ENCODE results near the gene NAPSA. TPM values are rescaled to one million over a fixed set of nuclear protein-coding genes. Genes with fewer than 3 reads are reported as not detected.

NAPSA gene
- total and polyA plus RNA-seq, 10 of the 15 experiments (the other 5 are each of a cell fraction or from before 2014, with no cell fraction given), result 6.7 to 45.4 (median 17.1) TPM

GRCh38 chr19:50331994-50332243 is 33.5 kb downstream of the NAPSA start:
- ChIA-PET POLR2A (interaction anchor here (3.1 kb wide), 1 partner anchor 11 kb away, joined by 30 read pairs; no protein-coding TSS in a partner anchor), RAD21 (ENCODE audit: unreplicated experiment) (interaction anchor here (2.6 kb wide), 1 partner anchor 11 kb away, joined by 20 read pairs; no protein-coding TSS in a partner anchor), CTCF (interaction anchor here (1.0 to 2.9 kb wide), 2 partner anchors 10 to 184 kb away, joined by 3 to 11 read pairs; no protein-coding TSS in a partner anchor), SMC1A (ENCODE audit: uncharacterized antibody, unreplicated experiment) (interaction anchor here (2.7 to 3.7 kb wide), 3 partner anchors 9 to 26 kb away, joined by 8 to 49 read pairs (median 13); no protein-coding TSS in a partner anchor)
- no peak for TF ChIP-seq ATF2 (IDR thresholded peaks at IDR 0.05; ENCODE audit: low read length)
- TF ChIP-seq POLR2A (IDR thresholded peaks at IDR 0.05; ENCODE audit: low read depth, low read length), result 0 out of 2 replicates have a peak, but pooled peaks have one; percentile 62
- TF ChIP-seq SMC3 (IDR thresholded peaks at IDR 0.05; ENCODE audit: borderline replicate concordance, low read length), result no peak
- TSS peak; percentile 66 for BruUV-seq (replicated peaks)
- no peak for DNase-seq (ENCODE audit: low read depth, low spot score)
- Histone ChIP-seq H3K9me3 (replicated peaks; ENCODE audit: control insufficient read depth, insufficient read depth, low read length) (no peaks in the 10 kb centered on the region; the same call in 2 of the 3 replicates), H2AFZ (ENCODE audit: control insufficient read depth, low read depth, low read length) (no peak overlapping the region), H3K4me1 (ENCODE audit: control insufficient read depth, insufficient read depth, low read length) (peaks cover 32% of the 10 kb centered on the region), H3K9ac (ENCODE audit: control insufficient read depth, insufficient read depth, low read length) (peak overlapping the region; percentile 36), H3K27me3 (replicated peaks in 1 of 2; ENCODE audit: control insufficient read depth in 2 of 2, insufficient read depth in 2 of 2, low read length in 1 of 2) (peaks cover 0 to 8% of the 10 kb centered on the region in 2 experiments; a peak in 3 of 4 replicates), H3K27ac (ENCODE audit: control insufficient read depth, insufficient read depth) (peak overlapping the region; percentile 74), H3K4me3 (peak overlapping the region; percentile 66), H3K4me2 (ENCODE audit: control insufficient read depth, insufficient read depth) (peak overlapping the region; percentile 95), H3K36me3 (ENCODE audit: control insufficient read depth in 2 of 2, insufficient read depth in 2 of 2, low read length in 1 of 2) (peaks cover 9 to 17% of the 10 kb centered on the region in 2 experiments; a peak in 3 of 4 replicates), H4K20me1 (ENCODE audit: control insufficient read depth, insufficient read depth) (no peaks in the 10 kb centered on the region), H3K79me2 (ENCODE audit: control insufficient read depth, insufficient read depth, low read length) (no peaks in the 10 kb centered on the region)
- no peak for ATAC-seq
- no peak for FAIRE-seq
- in situ Hi-C loops (cut with MboI) (loop anchor here (25.0 kb wide), 1 partner anchor 1030 kb away; the partner anchor contains the start of genes CLDND2, ETFB and NKG7), intact Hi-C loops (cut with micrococcal nuclease; ENCODE audit: unreplicated experiment) (no loop called here)
- 0% methylated on average over 2 of the region's 2 CpGs for WGBS (ENCODE audit: insufficient coverage, insufficient replicate concordance, low lambda C conversion rate, missing lambda C conversion rate)

Data from GM12878 (cell line).